Osteoblast (primary cell): ENCODE data around the gene ACOT7. TPM values are rescaled to one million over a fixed set of nuclear protein-coding genes. Genes with fewer than 3 reads are reported as not detected.

ENCODE experiments used
- DNase-seq: peaks from one replicate; pipeline ENCODE4 v3.0.0; 2011; ENCODE audit warnings: low spot score, mixed read lengths; ENCODE audit not compliant: insufficient read length; ENCODE audit errors: missing footprints
- H2AFZ ChIP-seq: 2 replicates; pipeline ENCODE4 v1.6.0; 2011; ENCODE audit warnings: mild to moderate bottlenecking, low read length
- H3K27ac ChIP-seq: 2 replicates; pipeline ENCODE4 v1.5.1; 2011; ENCODE audit warnings: mild to moderate bottlenecking, low read depth, low read length, moderate library complexity
- H3K27me3 ChIP-seq: 2 replicates; pipeline ENCODE4 v1.6.0; 2012; ENCODE audit warnings: mild to moderate bottlenecking, control low read depth, inconsistent platforms, low read length, moderate library complexity; ENCODE audit not compliant: insufficient read depth
- H3K36me3 ChIP-seq: 2 replicates; pipeline ENCODE4 v1.5.1; 2011; ENCODE audit warnings: mild to moderate bottlenecking, low read length, control low read depth, moderate library complexity; ENCODE audit not compliant: insufficient read depth
- H3K4me1 ChIP-seq: 2 replicates; pipeline ENCODE4 v1.5.1; 2011; ENCODE audit warnings: mild to moderate bottlenecking, low read length, control low read depth, moderate library complexity; ENCODE audit not compliant: insufficient read depth
- H3K4me2 ChIP-seq: 2 replicates; pipeline ENCODE4 v1.6.0; 2011; ENCODE audit warnings: mild to moderate bottlenecking, low read length; ENCODE audit not compliant: insufficient read depth
- H3K4me3 ChIP-seq: fragments of 200-600 bp; sonication (generic); 3 replicates; pipeline ENCODE4 v1.5.1; 2012; ENCODE audit warnings: mild to moderate bottlenecking, low read length, inconsistent platforms; ENCODE audit not compliant: insufficient read depth
- H3K79me2 ChIP-seq: 2 replicates; pipeline ENCODE4 v1.6.0; 2012; ENCODE audit warnings: mild to moderate bottlenecking, low read length, control low read depth, inconsistent platforms; ENCODE audit not compliant: insufficient read depth
- H3K9me3 ChIP-seq: 2 replicates; pipeline ENCODE4 v1.5.1; 2011; ENCODE audit warnings: low read depth, low read length, control low read depth
- H4K20me1 ChIP-seq: 2 replicates; pipeline ENCODE4 v1.6.0; 2012; ENCODE audit warnings: mild to moderate bottlenecking, low read length, control low read depth; ENCODE audit not compliant: insufficient read depth
- CTCF ChIP-seq: IDR thresholded peaks from 2 replicates; pipeline ENCODE4 v1.5.1; 2011; ENCODE audit warnings: mild to moderate bottlenecking, low read depth, low read length, moderate library complexity; ENCODE audit errors: extremely low read depth
- total RNA-seq: library from RNA; depleted of rRNA; stranded (reverse); fragments of >200 nt; gene quantifications from 2 replicates; pipeline ENCODE4 v1.2.3, GENCODE V29; 2012

ACOT7 gene
- total RNA-seq, 1 donor: 10.9 TPM

- no peaks in the 10 kb centered on the region for H3K27me3 ChIP-seq
- H4K20me1 ChIP-seq: no peaks in the 10 kb centered on the region
- no peak overlapping the region for H3K4me3 ChIP-seq
- no peak overlapping the region for H3K27ac ChIP-seq
- H3K4me2 ChIP-seq: no peak overlapping the region
- no peaks in the 10 kb centered on the region for H3K9me3 ChIP-seq
- no peak for DNase-seq
- no peak for TF ChIP-seq CTCF
- H3K79me2 ChIP-seq: no peaks in the 10 kb centered on the region
- H3K4me1 ChIP-seq: peaks cover 14% of the 10 kb centered on the region
- no peaks in the 10 kb centered on the region for H3K36me3 ChIP-seq
- no peak overlapping the region for H2AFZ ChIP-seq
Observed at GRCh38 chr1:6334261-6334993, 59.1 kb downstream of the ACOT7 start.

GRCh38 chr1:6332821-6333220 lies 60.7 kb downstream of the ACOT7 start:
- Histone ChIP-seq H3K79me2 (no peaks in the 10 kb centered on the region), H3K27me3 (no peaks in the 10 kb centered on the region), H4K20me1 (no peaks in the 10 kb centered on the region), H3K27ac (no peak overlapping the region), H3K36me3 (no peaks in the 10 kb centered on the region), H3K9me3 (no peaks in the 10 kb centered on the region), H3K4me1 (peaks cover 18% of the 10 kb centered on the region), H2AFZ (no peak overlapping the region), H3K4me3 (no peak overlapping the region), H3K4me2 (no peak overlapping the region)
- TF ChIP-seq CTCF: no peak
- peak; percentile 5 for DNase-seq

- Histone ChIP-seq H3K4me1 (peaks cover 18% of the 10 kb centered on the region), H3K27ac (no peak overlapping the region), H3K9me3 (no peaks in the 10 kb centered on the region), H3K79me2 (no peaks in the 10 kb centered on the region), H3K4me2 (no peak overlapping the region), H4K20me1 (no peaks in the 10 kb centered on the region), H2AFZ (no peak overlapping the region), H3K36me3 (no peaks in the 10 kb centered on the region), H3K4me3 (no peak overlapping the region), H3K27me3 (no peaks in the 10 kb centered on the region)
- no peak for TF ChIP-seq CTCF
- DNase-seq: peak; percentile 61
Observed at GRCh38 chr1:6331543-6332273, 61.9 kb downstream of the ACOT7 start.

GRCh38 chr1:6330410-6330911 lies 63.1 kb downstream of the ACOT7 start:
- H3K27me3 ChIP-seq: no peaks in the 10 kb centered on the region
- no peaks in the 10 kb centered on the region for H3K9me3 ChIP-seq
- H3K36me3 ChIP-seq: no peaks in the 10 kb centered on the region
- H3K4me3 ChIP-seq: no peak overlapping the region
- peak overlapping the region; percentile 43 for H2AFZ ChIP-seq
- no peak for TF ChIP-seq CTCF
- H3K4me2 ChIP-seq: peak overlapping the region; percentile 20
- DNase-seq: peak; percentile 98
- H3K79me2 ChIP-seq: no peaks in the 10 kb centered on the region
- no peaks in the 10 kb centered on the region for H4K20me1 ChIP-seq
- H3K27ac ChIP-seq: peak overlapping the region; percentile 13
- peaks cover 18% of the 10 kb centered on the region for H3K4me1 ChIP-seq
